ENCODE measurements around the gene KIF1A. TPM values are rescaled to one million over a fixed set of nuclear protein-coding genes. Genes with fewer than 3 reads are reported as not detected.

KIF1A gene
- total and polyA plus RNA-seq, 2 donors from 2014 or later, result 0.54 to 0.58 TPM

DNA sequence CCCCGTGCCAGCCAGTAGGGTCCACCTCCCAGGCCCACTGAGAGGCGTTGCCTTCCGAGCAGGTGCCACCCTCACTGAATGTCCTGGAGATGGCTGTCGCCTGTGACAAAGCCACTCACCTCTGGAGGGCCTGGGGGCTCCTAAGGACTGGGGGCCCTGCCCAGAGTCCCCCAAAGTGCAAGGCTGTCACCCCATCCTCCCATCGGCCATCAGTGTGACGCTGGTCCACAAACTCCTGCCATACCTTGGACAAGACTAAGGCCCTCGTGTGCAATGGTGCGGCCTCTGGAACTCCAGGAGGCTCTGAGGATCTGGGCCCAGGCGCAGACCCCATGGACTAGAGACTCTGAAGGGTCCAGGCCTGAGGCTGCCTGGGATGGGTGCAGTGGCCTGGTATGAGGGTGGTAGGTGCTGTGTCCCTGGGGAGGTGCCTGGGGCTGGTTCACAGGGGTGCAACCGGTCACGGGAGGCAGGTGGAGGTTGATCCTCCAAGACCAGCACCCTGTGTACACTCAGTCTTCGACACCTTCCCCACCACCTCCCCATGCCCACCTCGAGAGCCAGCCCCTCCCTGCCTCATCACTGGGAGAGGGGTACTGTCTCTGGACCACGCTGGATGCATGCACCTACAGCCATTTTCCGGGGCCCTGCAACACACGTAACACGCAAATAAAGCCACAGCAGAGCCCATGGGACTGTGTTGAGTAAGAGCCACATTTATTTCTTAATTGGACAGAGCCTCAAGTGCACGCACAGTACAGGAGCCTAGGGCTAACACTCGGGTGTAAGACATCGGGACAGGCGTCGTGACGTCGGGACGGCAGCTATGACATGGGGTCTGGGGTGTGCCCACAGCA is 106.7 kb downstream of the KIF1A start:
- FAIRE-seq (no peak), DNase-seq (peak in 1 of 5 donors; percentile 59)
- no peak overlapping the region for H3K27ac ChIP-seq (ENCODE audit: low read depth in 2 of 2, low read length in 2 of 2)
- H3K36me3 ChIP-seq (ENCODE audit: control insufficient read depth in 2 of 3, insufficient read depth in 3 of 3, low read length in 3 of 3), result no peaks in the 10 kb centered on the region
- TF ChIP-seq, protein P1, sequence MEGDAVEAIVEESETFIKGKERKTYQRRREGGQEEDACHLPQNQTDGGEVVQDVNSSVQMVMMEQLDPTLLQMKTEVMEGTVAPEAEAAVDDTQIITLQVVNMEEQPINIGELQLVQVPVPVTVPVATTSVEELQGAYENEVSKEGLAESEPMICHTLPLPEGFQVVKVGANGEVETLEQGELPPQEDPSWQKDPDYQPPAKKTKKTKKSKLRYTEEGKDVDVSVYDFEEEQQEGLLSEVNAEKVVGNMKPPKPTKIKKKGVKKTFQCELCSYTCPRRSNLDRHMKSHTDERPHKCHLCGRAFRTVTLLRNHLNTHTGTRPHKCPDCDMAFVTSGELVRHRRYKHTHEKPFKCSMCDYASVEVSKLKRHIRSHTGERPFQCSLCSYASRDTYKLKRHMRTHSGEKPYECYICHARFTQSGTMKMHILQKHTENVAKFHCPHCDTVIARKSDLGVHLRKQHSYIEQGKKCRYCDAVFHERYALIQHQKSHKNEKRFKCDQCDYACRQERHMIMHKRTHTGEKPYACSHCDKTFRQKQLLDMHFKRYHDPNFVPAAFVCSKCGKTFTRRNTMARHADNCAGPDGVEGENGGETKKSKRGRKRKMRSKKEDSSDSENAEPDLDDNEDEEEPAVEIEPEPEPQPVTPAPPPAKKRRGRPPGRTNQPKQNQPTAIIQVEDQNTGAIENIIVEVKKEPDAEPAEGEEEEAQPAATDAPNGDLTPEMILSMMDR (IDR thresholded peaks at IDR 0.05; ENCODE audit: borderline replicate concordance, extremely low read depth, insufficient read depth), result no peak
- H3K4me1 ChIP-seq (ENCODE audit: control insufficient read depth in 2 of 3, insufficient read depth in 2 of 3, low read depth in 1 of 3, low read length in 3 of 3), result no peaks in the 10 kb centered on the region
- intact Hi-C loops (cut with DNase I), result no loop called here
- H3K9me3 ChIP-seq (ENCODE audit: control insufficient read depth in 2 of 3, insufficient read depth in 1 of 3, low read length in 3 of 3), result no peaks in the 10 kb centered on the region
- no peaks in the 10 kb centered on the region for H3K27me3 ChIP-seq (ENCODE audit: control insufficient read depth, insufficient read depth, low read length)
- H3K4me3 ChIP-seq (ENCODE audit: low read length in 3 of 3), result no peak overlapping the region
- no peak overlapping the region for H3K9ac ChIP-seq (ENCODE audit: low read length in 3 of 3)

DNA sequence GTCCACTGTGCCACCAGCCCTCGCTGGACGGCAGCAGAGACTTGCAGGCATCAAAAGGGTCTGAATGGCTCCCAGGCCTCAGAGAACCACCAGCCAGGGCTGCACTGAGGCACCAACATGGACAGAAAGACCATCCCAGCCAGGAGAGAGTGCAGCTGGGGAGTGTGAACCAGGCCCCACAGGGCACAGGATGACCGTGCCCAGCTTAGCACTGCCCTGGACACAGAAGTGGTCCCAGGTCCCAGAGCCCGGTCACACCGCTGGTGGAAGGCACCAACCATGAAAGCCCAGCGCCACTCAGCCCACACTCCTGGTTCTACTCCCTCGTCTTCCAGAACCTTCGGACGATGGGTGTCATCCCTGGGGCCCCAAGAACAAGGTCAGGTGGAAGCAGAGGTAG is 107.9 kb downstream of the KIF1A start:
- peak in 1 of 5 donors; percentile 59 for DNase-seq
- intact Hi-C loops (cut with DNase I), result no loop called here

DNA sequence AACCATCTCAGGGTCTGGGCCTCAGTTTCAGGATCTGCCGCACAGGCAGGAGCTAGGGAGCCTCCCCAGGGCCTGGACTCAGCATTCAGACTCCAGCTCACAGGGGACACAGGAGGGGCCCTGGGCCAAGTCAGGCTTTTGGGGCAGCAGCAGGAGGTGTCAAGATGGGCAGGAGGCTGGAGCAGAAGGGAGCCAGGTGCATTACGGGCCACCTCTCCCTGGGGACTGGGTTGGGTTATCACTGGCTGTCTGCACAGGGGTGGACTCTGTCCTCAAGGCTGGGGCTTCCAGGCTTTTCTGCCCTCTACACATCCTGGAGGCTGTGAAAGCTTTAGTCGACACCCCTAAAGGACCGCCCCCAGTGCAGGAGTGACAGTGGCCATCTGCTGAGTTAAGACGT is 108.3 kb downstream of the KIF1A start:
- no peak overlapping the region for H3K4me3 ChIP-seq (ENCODE audit: low read length in 3 of 3)
- intact Hi-C loops (cut with DNase I), result no loop called here
- no peak for FAIRE-seq
- no peaks in the 10 kb centered on the region for H3K36me3 ChIP-seq (ENCODE audit: control insufficient read depth in 2 of 3, insufficient read depth in 3 of 3, low read length in 3 of 3)
- no peak for DNase-seq
- no peak overlapping the region for H3K9ac ChIP-seq (ENCODE audit: low read length in 3 of 3)
- TF ChIP-seq, protein P1 (IDR thresholded peaks at IDR 0.05; ENCODE audit: borderline replicate concordance, extremely low read depth, insufficient read depth), result no peak
- no peaks in the 10 kb centered on the region for H3K9me3 ChIP-seq (ENCODE audit: control insufficient read depth in 2 of 3, insufficient read depth in 1 of 3, low read length in 3 of 3)
- H3K4me1 ChIP-seq (ENCODE audit: control insufficient read depth in 2 of 3, insufficient read depth in 2 of 3, low read depth in 1 of 3, low read length in 3 of 3), result no peaks in the 10 kb centered on the region
- H3K27ac ChIP-seq (ENCODE audit: low read depth in 2 of 2, low read length in 2 of 2), result no peak overlapping the region
- peaks cover 4% of the 10 kb centered on the region for H3K27me3 ChIP-seq (ENCODE audit: control insufficient read depth, insufficient read depth, low read length)

More for the DNA sequence above, 107.9 kb downstream of the KIF1A start:
- Histone ChIP-seq H3K4me3 (ENCODE audit: low read length in 3 of 3) (no peak overlapping the region), H3K4me1 (ENCODE audit: control insufficient read depth in 2 of 3, insufficient read depth in 2 of 3, low read depth in 1 of 3, low read length in 3 of 3) (no peaks in the 10 kb centered on the region), H3K9ac (ENCODE audit: low read length in 3 of 3) (no peak overlapping the region), H3K27me3 (ENCODE audit: control insufficient read depth, insufficient read depth, low read length) (peaks cover 4% of the 10 kb centered on the region), H3K27ac (ENCODE audit: low read depth in 2 of 2, low read length in 2 of 2) (no peak overlapping the region), H3K9me3 (ENCODE audit: control insufficient read depth in 2 of 3, insufficient read depth in 1 of 3, low read length in 3 of 3) (no peaks in the 10 kb centered on the region), H3K36me3 (ENCODE audit: control insufficient read depth in 2 of 3, insufficient read depth in 3 of 3, low read length in 3 of 3) (no peaks in the 10 kb centered on the region)
- FAIRE-seq, result no peak
- TF ChIP-seq, protein P1 (IDR thresholded peaks at IDR 0.05; ENCODE audit: borderline replicate concordance, extremely low read depth, insufficient read depth), result no peak
